ENCODE measurements around the gene NSDHL. TPM values are rescaled to one million over a fixed set of nuclear protein-coding genes. Genes with fewer than 3 reads are reported as not detected.

The NSDHL gene
- total RNA-seq, 2 donors from 2014 or later: 25.8 to 34.8 TPM

DNA sequence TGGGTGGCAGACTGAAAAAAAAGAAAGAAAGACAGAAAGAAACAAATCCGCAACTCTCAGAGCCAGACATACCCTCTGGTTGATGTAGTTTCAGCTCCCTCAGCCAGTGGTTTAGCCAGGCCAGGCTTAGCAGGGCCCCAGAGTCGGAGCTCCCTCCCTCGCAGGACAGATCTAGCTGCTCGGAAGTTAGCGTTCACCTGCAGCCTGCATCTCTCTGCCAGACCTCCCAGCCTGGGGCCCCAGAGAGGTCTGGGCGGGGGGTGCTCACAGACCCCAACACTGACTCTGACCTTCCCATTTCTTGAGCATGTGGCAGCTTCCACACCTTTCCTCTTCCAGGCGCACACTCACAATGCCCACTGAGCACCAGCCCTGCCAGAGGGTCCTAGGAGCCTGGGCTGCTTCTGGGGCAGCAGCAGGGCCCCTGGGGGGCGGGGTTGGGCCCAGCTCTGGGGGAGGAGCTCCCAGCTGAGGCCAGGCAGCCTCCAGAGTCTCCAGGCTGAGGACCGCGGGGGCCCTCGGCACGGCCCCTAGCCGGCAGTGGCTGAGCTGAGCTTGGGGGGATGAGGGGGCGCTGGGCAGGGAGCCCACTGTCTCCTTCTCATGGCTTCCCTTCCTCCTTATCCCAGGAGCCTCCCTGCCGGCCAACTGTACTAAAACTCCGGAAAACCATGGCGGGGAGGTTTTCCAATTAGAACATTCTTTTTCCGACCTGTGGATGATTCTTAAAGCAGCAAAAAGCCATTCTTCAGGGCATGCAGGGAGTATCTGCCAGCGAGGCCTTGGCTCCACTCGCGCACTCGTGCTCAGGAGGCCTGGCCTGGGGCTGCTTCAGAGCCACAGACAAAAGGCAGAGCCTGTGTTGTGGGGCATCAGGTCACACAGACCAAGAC is 62.4 kb downstream of the NSDHL start:
- no peaks in the 10 kb centered on the region for H3K36me3 Mint-ChIP-seq (ENCODE audit: low read depth)
- H3K27me3 ChIP-seq (ENCODE audit: control insufficient read depth, insufficient read depth, low read length, poor library complexity, severe bottlenecking): peaks cover 5% of the 10 kb centered on the region
- H3K9me3 Mint-ChIP-seq: peaks cover 70% of the 10 kb centered on the region
- H3K4me3 Mint-ChIP-seq: no peak overlapping the region
- H3K27ac Mint-ChIP-seq: no peak overlapping the region
- H3K9me3 ChIP-seq (ENCODE audit: control insufficient read depth, low read length): no peaks in the 10 kb centered on the region
- no peaks in the 10 kb centered on the region for H3K4me1 ChIP-seq (ENCODE audit: control insufficient read depth, insufficient read depth, low read length)
- peak; percentile 68 for DNase-seq
- TF ChIP-seq, protein P1, sequence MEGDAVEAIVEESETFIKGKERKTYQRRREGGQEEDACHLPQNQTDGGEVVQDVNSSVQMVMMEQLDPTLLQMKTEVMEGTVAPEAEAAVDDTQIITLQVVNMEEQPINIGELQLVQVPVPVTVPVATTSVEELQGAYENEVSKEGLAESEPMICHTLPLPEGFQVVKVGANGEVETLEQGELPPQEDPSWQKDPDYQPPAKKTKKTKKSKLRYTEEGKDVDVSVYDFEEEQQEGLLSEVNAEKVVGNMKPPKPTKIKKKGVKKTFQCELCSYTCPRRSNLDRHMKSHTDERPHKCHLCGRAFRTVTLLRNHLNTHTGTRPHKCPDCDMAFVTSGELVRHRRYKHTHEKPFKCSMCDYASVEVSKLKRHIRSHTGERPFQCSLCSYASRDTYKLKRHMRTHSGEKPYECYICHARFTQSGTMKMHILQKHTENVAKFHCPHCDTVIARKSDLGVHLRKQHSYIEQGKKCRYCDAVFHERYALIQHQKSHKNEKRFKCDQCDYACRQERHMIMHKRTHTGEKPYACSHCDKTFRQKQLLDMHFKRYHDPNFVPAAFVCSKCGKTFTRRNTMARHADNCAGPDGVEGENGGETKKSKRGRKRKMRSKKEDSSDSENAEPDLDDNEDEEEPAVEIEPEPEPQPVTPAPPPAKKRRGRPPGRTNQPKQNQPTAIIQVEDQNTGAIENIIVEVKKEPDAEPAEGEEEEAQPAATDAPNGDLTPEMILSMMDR (conservative IDR thresholded peaks at IDR 0.05): no peak
- peaks cover 39% of the 10 kb centered on the region for H3K27me3 Mint-ChIP-seq (ENCODE audit: insufficient read depth)
- H3K36me3 ChIP-seq (ENCODE audit: control insufficient read depth, insufficient read depth, low read length): no peaks in the 10 kb centered on the region
- no peak overlapping the region for H3K9ac ChIP-seq (ENCODE audit: extremely low read depth, low read length, poor library complexity, severe bottlenecking)
- H3K4me3 ChIP-seq (ENCODE audit: low read length): no peak overlapping the region
- H3K27ac ChIP-seq (ENCODE audit: low read depth, low read length): no peak overlapping the region
- peaks cover 4% of the 10 kb centered on the region for H3K4me1 Mint-ChIP-seq
- WGBS, 2 experiments (ENCODE audit: insufficient coverage in 1 of 2, insufficient read length in 1 of 2): 83 to 88% methylated on average over 3 to 21 of the region's 22 CpGs

DNA sequence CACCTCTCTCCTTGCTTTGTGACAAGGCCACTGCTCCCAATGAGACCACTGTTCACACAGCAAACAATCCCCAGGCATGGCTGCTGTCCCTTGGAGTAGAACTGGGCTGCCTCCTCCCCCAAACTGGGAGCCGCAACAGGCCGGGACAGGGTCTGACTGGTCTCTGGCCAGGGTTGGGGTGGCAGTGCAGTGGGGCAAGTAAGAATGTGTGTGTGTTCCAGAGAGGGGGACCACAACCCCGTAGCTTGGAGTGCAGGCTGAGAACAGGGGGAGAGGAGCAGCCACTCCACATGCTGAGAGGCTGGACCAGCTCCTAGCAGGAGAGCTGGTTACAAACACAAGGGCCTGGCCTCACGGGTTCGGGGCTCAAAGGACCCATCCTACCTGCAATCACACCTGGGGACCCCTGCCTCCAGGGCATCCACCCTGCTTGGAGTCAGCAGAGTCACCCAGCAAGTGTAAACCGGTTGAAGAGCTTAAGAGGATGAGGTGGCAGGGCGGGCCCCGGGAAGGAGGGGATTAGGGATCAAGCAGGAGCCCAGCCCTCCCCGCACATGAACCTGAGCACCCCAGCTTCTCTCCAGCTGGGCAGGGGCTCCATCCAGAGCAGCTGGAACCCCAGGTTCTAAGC is 63.2 kb downstream of the NSDHL start:
- no peaks in the 10 kb centered on the region for H3K4me1 ChIP-seq (ENCODE audit: control insufficient read depth, insufficient read depth, low read length)
- no peak overlapping the region for H3K27ac Mint-ChIP-seq
- H3K4me3 Mint-ChIP-seq: no peak overlapping the region
- no peak overlapping the region for H3K4me3 ChIP-seq (ENCODE audit: low read length)
- 87 to 100% methylated on average over 1 to 9 of the region's 9 CpGs for WGBS, 2 experiments (ENCODE audit: insufficient coverage in 1 of 2, insufficient read length in 1 of 2)
- peaks cover 38% of the 10 kb centered on the region for H3K27me3 Mint-ChIP-seq (ENCODE audit: insufficient read depth)
- H3K27me3 ChIP-seq (ENCODE audit: control insufficient read depth, insufficient read depth, low read length, poor library complexity, severe bottlenecking): peaks cover 5% of the 10 kb centered on the region
- peak; percentile 46 for DNase-seq
- TF ChIP-seq, protein P1 (conservative IDR thresholded peaks at IDR 0.05): no peak
- H3K36me3 ChIP-seq (ENCODE audit: control insufficient read depth, insufficient read depth, low read length): no peaks in the 10 kb centered on the region
- H3K9ac ChIP-seq (ENCODE audit: extremely low read depth, low read length, poor library complexity, severe bottlenecking): no peak overlapping the region
- peaks cover 4% of the 10 kb centered on the region for H3K4me1 Mint-ChIP-seq
- H3K36me3 Mint-ChIP-seq (ENCODE audit: low read depth): no peaks in the 10 kb centered on the region
- H3K27ac ChIP-seq (ENCODE audit: low read depth, low read length): no peak overlapping the region
- peaks cover 70% of the 10 kb centered on the region for H3K9me3 Mint-ChIP-seq
- no peaks in the 10 kb centered on the region for H3K9me3 ChIP-seq (ENCODE audit: control insufficient read depth, low read length)

DNA sequence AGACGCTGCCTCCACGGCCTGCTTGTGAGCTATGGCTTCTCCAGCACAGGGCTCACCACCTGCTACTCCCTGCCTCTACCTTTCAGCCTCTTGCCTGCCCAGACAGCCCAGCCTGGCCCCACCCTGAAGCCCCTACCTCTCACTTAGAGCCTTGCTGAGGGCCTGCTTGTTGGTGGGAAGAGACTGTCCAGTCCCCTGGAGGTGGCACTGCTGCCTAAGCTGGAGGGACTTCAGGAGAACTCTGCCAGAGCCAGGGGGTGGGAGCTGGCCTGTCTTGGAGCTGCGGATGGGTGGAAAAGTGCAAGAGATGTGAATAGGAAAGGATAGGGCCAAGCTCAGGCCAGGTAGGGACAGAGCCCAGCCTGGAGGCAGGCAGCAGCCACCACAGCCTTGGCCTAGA is 64.3 kb downstream of the NSDHL start:
- no peaks in the 10 kb centered on the region for H3K36me3 Mint-ChIP-seq (ENCODE audit: low read depth)
- no peaks in the 10 kb centered on the region for H3K4me1 ChIP-seq (ENCODE audit: control insufficient read depth, insufficient read depth, low read length)
- peak; percentile 44 for DNase-seq
- H3K4me1 Mint-ChIP-seq: peaks cover 4% of the 10 kb centered on the region
- H3K9me3 Mint-ChIP-seq: peaks cover 68% of the 10 kb centered on the region
- WGBS, 2 experiments (ENCODE audit: insufficient coverage in 1 of 2, insufficient read length in 1 of 2): 92 to 100% methylated on average over 1 to 3 of the region's 3 CpGs
- no peak overlapping the region for H3K4me3 ChIP-seq (ENCODE audit: low read length)
- TF ChIP-seq, protein P1 (conservative IDR thresholded peaks at IDR 0.05): no peak
- H3K36me3 ChIP-seq (ENCODE audit: control insufficient read depth, insufficient read depth, low read length): no peaks in the 10 kb centered on the region
- no peak overlapping the region for H3K27ac ChIP-seq (ENCODE audit: low read depth, low read length)
- no peak overlapping the region for H3K4me3 Mint-ChIP-seq
- no peak overlapping the region for H3K9ac ChIP-seq (ENCODE audit: extremely low read depth, low read length, poor library complexity, severe bottlenecking)
- no peak overlapping the region for H3K27ac Mint-ChIP-seq
- peaks cover 5% of the 10 kb centered on the region for H3K27me3 ChIP-seq (ENCODE audit: control insufficient read depth, insufficient read depth, low read length, poor library complexity, severe bottlenecking)
- H3K27me3 Mint-ChIP-seq (ENCODE audit: insufficient read depth): peaks cover 32% of the 10 kb centered on the region
- no peaks in the 10 kb centered on the region for H3K9me3 ChIP-seq (ENCODE audit: control insufficient read depth, low read length)

Data from endodermal cell (in vitro differentiated cells).